KOPT-K1 (cell line): ENCODE results near the gene CDK16.

Source experiments
- H3K27ac ChIP-seq: fragments of 200-600 bp; sonication (generic); 2 replicates; pipeline ENCODE4 v1.5.1; 2016; ENCODE audit warnings: antibody characterized with exemption, mild to moderate bottlenecking, low read depth, low read length; ENCODE audit not compliant: poor library complexity, severe bottlenecking
- H3K36me3 ChIP-seq: fragments of 200-600 bp; sonication (generic); 2 replicates; pipeline ENCODE4 v1.5.1; 2017; ENCODE audit warnings: antibody characterized with exemption, mild to moderate bottlenecking, low read length, moderate library complexity; ENCODE audit not compliant: insufficient read depth
- H3K9me3 ChIP-seq: fragments of 200-600 bp; sonication (generic); 2 replicates; pipeline ENCODE4 v1.5.1; 2017; ENCODE audit warnings: antibody characterized with exemption, low read length, mild to moderate bottlenecking; ENCODE audit not compliant: insufficient read depth, poor library complexity, severe bottlenecking

Gene CDK16

DNA sequence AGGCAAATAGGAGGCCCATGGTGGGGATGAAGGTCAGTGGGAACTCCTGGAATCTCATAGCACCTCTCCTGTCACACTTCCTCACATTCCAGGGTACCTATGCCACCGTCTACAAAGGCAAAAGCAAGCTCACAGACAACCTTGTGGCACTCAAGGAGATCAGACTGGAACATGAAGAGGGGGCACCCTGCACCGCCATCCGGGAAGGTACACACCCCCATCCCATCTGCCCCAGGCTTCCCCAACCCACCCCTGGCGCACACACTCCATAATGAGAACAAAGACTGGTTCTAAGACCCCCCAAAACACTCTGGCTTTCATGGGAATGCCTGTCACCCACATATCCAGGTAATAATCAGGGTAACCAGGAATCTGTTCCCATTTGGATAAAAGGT is 6.4 kb downstream of the CDK16 start:
- Histone ChIP-seq H3K9me3 (no peaks in the 10 kb centered on the region), H3K36me3 (peaks cover 92% of the 10 kb centered on the region), H3K27ac (no peak overlapping the region)

DNA sequence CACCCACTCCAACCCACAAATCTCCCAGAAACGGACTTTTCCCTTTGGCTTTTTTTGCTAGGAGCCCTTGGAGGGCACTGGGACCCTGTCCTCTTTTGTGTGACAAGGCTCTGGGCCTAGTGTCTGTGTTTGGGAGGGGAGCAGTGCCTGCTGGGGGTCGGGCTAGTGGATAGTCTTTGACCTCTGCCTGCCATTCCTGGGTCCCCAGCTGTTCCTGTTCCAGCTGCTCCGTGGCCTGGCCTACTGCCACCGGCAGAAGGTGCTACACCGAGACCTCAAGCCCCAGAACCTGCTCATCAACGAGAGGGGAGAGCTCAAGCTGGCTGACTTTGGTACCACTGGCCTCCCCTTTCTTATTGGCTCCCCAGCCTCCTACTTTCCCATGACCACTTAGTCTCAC is 7.6 kb downstream of the CDK16 start:
- H3K27ac ChIP-seq: no peak overlapping the region
- no peaks in the 10 kb centered on the region for H3K9me3 ChIP-seq
- H3K36me3 ChIP-seq: peaks cover 89% of the 10 kb centered on the region

DNA sequence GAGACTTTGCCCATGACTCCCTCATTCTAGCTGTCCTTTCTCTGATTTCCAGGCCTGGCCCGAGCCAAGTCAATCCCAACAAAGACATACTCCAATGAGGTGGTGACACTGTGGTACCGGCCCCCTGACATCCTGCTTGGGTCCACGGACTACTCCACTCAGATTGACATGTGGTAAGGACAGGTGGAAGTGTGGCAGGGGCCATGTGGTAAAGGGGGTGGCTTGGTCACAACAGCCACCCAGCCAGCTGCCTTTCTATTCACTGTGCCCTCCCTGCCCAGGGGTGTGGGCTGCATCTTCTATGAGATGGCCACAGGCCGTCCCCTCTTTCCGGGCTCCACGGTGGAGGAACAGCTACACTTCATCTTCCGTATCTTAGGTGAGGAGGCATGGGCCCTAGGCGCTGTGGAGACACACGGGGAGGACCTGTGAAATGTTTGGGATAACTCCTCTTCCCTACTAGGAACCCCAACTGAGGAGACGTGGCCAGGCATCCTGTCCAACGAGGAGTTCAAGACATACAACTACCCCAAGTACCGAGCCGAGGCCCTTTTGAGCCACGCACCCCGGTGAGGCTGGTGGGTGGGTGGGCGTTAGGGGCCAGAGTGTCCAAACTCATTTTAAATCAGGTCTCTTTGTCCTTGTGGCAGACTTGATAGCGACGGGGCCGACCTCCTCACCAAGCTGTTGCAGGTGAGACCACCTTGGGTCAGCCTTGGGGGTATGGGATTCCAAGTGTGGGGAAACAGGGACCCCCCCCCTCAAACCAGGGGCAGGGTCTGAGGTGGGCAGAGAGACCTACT is 8.3 kb downstream of the CDK16 start:
- Histone ChIP-seq H3K27ac (no peak overlapping the region), H3K36me3 (peaks cover 83% of the 10 kb centered on the region), H3K9me3 (no peaks in the 10 kb centered on the region)

DNA sequence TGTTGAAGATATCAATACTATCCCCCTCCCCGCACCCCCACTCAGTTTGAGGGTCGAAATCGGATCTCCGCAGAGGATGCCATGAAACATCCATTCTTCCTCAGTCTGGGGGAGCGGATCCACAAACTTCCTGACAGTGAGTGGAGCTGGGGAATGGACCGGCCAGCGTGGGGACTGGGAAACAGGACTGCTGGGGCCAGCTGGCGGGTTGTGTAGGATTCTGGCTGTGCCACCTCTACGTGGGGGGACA is 8.8 kb downstream of the CDK16 start:
- peaks cover 77% of the 10 kb centered on the region for H3K36me3 ChIP-seq
- no peaks in the 10 kb centered on the region for H3K9me3 ChIP-seq
- H3K27ac ChIP-seq: no peak overlapping the region

DNA sequence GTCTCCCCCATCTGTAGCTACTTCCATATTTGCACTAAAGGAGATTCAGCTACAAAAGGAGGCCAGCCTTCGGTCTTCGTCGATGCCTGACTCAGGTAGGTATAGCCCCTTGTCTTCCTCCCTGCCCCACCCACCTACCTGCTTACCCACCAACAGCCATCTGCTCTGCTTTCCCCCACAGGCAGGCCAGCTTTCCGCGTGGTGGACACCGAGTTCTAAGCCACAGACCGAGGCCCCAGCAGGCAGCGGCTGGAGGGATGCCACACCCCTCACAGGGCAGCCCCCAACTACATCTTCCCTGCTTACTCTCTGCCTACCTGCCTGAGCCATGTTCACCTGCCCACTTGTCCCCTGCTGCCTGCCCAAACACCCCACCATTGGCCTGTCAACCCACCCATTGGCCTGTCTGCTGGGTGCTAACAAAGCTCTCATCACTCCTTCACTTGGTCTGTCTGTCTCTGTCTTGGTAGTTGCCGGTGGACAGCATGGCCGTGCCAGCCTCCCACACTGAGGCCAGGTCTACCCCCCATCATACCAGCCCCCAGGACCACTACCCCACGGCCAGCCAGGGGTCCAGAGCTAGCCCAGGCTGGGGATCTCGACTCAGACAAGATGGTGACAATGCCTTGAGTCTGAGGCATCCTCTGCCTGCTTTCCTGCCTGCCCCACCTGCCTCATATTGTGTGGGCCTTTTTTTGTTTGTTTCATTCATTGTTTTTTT is 10.2 kb downstream of the CDK16 start:
- Histone ChIP-seq H3K36me3 (peaks cover 64% of the 10 kb centered on the region), H3K27ac (no peak overlapping the region), H3K9me3 (no peaks in the 10 kb centered on the region)

DNA sequence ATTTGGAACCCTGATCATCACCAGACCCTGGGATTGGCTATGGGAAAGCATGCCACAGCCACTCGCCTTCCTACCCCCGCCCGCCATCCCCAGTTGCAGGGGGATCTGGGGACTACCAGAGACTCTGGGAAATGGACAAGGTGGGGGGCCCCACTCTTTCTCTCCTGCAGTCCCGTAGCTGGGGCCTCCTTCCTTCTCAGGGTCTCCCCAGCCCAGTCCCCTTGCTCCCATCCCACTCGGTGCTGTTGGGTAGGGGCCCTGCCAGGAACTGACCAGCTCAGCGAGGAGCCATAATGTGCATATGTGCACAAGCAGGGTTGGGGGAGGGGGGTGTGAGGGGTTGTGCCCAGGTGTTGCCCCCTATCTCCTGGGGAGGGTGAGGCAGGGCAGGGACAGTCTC is 10.9 kb downstream of the CDK16 start:
- no peaks in the 10 kb centered on the region for H3K9me3 ChIP-seq
- peaks cover 57% of the 10 kb centered on the region for H3K36me3 ChIP-seq
- H3K27ac ChIP-seq: no peak overlapping the region

DNA sequence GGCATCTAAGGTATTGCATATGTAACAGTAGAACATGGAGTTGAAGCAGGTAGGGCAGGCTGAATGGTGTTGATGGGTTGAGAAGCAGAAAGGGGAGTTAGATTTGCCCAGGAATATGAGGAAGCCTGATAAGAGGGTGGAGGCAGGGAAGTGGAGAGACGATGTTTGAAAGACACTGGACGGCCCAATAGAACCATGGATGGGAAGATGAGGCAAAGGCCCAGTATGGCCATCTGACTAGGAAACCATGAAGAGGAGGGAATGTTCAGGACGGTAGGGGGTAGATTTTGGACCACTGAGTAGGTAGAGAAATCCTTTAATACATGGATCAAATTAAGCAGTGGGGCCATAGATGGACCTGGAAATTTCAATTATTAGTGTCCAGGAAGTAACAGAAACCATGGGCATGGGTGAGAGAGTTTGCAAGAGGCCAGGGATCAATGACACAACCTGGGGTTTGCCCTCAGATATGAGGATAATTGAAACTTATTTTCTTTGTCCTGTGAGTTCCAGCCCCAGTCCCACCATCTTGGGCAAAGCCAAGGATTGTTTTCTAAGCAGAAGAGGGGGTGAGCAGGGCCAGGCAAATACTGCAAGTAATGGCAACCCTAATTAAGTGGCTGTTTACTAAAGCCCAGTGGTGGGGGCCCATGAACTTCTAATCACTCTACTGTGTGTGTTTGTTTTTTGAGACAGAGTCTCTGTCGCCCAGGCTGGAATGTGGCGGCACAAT is 11.8 kb downstream of the CDK16 start:
- no peaks in the 10 kb centered on the region for H3K9me3 ChIP-seq

DNA sequence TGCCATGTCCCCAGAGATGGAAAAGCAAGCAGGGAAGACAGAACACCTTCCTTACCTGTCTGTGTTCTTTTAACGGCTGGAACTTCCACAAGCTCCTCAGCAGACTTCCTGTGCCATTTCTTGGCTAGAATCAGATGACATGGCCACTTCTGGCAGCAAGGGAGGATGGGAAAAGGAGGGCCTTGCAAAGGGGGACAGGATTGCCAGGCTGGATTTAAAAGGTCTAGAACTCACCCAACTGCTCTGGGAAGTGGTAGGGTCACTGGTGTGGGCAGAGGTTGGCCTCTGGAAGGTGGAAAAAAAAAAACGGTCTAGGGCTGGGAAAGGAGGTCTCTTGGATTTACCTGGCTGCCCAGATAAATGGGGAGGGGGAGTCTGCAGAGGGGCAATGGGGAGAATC is 12.7 kb downstream of the CDK16 start:
- Histone ChIP-seq H3K27ac (no peak overlapping the region), H3K9me3 (no peaks in the 10 kb centered on the region)

More for the DNA sequence above, 11.8 kb downstream of the CDK16 start:
- H3K36me3 ChIP-seq: peaks cover 52% of the 10 kb centered on the region
- no peak overlapping the region for H3K27ac ChIP-seq

DNA sequence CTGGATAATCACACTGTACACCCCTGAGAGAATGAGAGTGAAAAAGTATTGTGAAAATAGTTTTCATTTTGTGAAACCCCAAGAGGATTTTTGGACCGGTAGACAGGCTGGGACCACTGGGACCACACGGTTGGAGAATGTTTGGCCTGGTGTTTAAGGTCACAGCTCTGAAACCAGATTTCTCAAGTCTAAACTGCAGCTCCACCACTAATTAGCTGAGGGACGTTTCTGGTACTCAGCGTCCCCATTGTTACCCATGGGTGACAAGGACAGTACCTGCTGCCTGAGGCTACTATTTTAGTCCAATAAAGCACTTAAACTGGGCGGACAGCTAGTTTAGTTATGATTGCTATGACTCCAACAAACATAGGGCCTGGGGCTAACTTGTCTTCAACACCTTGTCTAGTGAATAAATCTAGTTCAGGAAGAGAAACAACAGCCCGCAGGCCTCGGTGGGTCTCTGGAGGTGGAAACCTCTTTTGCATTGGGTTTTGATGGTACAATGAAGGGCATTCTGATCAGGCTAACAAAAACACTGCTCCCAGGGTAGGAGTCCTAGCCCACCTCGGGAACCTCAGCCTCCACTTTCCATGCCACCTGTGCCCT is 13.8 kb downstream of the CDK16 start:
- H3K27ac ChIP-seq: peak overlapping the region; percentile 82
- peaks cover 42% of the 10 kb centered on the region for H3K36me3 ChIP-seq

More for the DNA sequence above, 12.7 kb downstream of the CDK16 start:
- peaks cover 52% of the 10 kb centered on the region for H3K36me3 ChIP-seq

DNA sequence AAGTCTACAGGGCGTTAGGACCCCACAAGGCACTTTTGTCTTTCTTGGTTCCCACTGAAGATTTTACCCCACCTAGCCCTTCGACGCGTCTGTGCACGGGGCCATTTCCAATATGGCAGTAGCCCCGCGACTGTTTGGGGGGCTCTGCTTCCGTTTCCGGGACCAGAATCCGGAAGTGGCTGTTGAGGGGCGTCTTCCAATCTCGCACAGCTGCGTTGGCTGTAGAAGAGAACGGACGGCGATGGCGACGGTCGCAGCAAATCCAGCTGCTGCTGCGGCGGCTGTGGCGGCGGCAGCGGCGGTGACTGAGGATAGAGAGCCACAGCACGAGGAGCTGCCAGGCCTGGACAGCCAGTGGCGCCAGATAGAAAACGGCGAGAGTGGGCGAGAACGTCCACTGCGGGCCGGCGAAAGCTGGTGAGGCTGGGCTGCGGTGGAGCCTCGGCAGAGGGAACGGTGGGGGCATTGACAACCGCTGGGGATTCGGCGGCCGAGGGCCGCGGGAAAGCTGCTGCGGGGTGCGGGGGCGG is 14.4 kb downstream of the CDK16 start, which contains the start of gene USP11:
TSS of gene USP11 (plus strand) at position 207 of the 530 bp plus-strand sequence. CDS start at position 242, 35 bp downstream.
- Histone ChIP-seq H3K27ac (peak within 1 kb of the TSS; percentile 82), H3K36me3 (peaks cover 36% of the 10 kb centered on the region), H3K9me3 (no peaks in the 10 kb centered on the region)

More for the DNA sequence above, 13.8 kb downstream of the CDK16 start:
- no peaks in the 10 kb centered on the region for H3K9me3 ChIP-seq

DNA sequence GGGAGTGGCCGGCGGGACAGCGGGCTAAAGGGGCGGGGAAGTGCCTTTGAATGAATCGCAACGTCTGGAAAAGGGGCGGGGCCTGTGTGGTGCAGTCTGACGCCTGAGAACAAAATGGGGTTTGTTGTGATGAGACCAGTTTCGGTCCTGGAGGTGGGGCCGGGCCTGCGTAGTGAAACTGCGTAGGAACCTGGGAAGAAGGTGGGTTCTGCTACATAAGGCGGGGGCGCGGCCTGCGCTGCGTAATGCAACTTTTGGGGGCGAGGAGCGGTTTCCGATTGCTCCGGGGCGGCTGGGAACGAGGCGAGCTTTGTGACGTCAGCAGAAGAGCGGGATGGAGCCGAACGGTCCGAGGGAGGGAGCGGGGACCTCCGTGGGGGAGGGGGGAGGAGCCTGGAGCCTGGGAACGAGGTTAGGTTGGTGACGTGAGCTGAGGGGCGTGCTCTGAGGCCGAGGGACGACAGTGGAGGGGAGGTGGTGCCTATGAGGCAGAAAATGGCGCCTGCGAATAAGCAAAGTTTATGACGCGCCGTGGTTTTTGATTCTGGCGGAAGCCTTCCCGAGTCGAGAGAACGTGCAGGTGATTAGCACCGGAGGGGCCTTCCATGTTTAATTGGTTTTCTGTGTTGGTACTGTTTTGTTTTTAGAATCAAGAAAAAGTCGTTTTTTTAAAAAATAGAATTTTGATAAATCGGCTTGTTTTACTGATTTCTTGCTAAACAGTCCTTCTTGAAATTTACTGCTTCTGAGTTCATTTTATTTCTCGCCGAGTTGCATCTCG is 15.0 kb downstream of the CDK16 start:
- H3K36me3 ChIP-seq: peaks cover 31% of the 10 kb centered on the region
- peak overlapping the region; percentile 82 for H3K27ac ChIP-seq
- no peaks in the 10 kb centered on the region for H3K9me3 ChIP-seq

DNA sequence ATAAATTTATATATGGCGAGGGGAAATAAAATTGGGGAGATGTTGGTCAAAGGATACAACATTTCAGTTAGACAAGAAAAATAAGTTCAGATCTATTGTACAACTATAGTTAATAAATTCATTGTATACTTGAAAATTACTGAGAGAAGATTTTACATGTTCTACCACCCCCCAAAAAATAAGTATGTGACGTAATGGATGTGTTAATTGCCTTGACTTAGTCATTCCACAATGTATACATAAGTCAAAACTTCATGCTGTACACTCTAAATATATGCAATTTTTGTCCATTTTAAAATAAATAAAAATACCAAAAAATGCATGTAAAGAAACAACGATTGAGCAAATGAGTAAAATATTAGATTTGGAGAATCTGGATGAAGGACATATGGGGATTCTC is 16.1 kb downstream of the CDK16 start:
- Histone ChIP-seq H3K27ac (no peak overlapping the region), H3K9me3 (no peaks in the 10 kb centered on the region), H3K36me3 (peaks cover 31% of the 10 kb centered on the region)

DNA sequence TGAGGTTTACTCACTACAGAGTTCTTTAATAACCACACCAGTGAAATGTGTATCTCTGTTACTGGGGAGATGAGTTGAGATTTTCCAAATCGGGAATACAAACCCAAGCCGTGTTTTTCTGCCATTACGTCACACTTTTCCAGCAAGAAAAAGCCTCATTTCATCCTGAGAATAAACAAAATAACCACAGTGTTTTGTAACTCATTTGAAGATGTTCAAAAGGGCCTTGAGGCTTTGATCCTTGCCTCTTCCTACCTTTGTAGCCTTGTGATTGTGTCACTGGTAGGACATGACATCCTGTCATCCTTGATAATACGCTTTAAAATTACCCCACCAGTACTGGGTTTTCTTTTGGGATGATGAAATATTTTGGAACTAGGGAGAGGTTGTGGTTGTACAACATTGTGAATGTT is 17.2 kb downstream of the CDK16 start:
- peaks cover 35% of the 10 kb centered on the region for H3K36me3 ChIP-seq
- H3K27ac ChIP-seq: no peak overlapping the region
- H3K9me3 ChIP-seq: no peaks in the 10 kb centered on the region

DNA sequence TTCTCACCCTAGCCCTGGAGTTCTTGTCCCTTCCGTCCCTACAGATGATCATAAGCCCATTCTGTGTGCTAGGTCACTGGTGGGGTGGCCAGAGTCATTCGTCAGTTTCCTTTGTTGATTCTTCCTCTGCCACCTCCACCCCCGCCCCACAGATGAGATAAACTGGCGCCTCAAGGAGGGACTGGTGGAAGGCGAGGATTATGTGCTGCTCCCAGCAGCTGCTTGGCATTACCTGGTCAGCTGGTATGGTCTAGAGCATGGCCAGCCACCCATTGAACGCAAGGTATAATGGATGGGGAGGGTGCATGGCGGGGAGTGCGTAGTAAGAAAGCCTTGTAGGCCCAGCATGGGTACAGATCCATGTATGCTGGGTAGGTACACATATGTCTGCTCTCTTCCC is 20.7 kb downstream of the CDK16 start:
- Histone ChIP-seq H3K36me3 (peaks cover 66% of the 10 kb centered on the region), H3K9me3 (no peaks in the 10 kb centered on the region), H3K27ac (no peak overlapping the region)
